ENCODE data around the gene DNAJC6. TPM values are rescaled to one million over a fixed set of nuclear protein-coding genes. Genes with fewer than 3 reads are reported as not detected.

The DNAJC6 gene
- total and polyA plus RNA-seq, 2 donors from 2014 or later, result 2.9 to 5.8 TPM

GRCh38 chr1:65424573-65424889 lies 115.2 kb downstream of the DNAJC6 start:
- intact Hi-C loops (cut with DNase I), result no loop called here
- H3K27ac ChIP-seq (ENCODE audit: low read depth in 2 of 2, low read length in 2 of 2), result peak overlapping the region in 1 of 2 donors; percentile 65
- H3K4me1 ChIP-seq (ENCODE audit: control insufficient read depth in 2 of 3, insufficient read depth in 2 of 3, low read depth in 1 of 3, low read length in 3 of 3), result peaks cover 6 to 24% (median 16%) of the 10 kb centered on the region in 3 donors

GRCh38 chr1:65425006-65425405 lies 115.7 kb downstream of the DNAJC6 start:
- H3K36me3 ChIP-seq (ENCODE audit: control insufficient read depth in 2 of 3, insufficient read depth in 3 of 3, low read length in 3 of 3), result peaks cover 9 to 16% (median 15%) of the 10 kb centered on the region in 3 donors
- peak overlapping the region in 1 of 2 donors; percentile 57 for H3K27ac ChIP-seq (ENCODE audit: low read depth in 2 of 2, low read length in 2 of 2)
- H3K9me3 ChIP-seq (ENCODE audit: control insufficient read depth in 2 of 3, insufficient read depth in 1 of 3, low read length in 3 of 3), result no peaks in the 10 kb centered on the region
- peaks cover 6 to 24% (median 16%) of the 10 kb centered on the region in 3 donors for H3K4me1 ChIP-seq (ENCODE audit: control insufficient read depth in 2 of 3, insufficient read depth in 2 of 3, low read depth in 1 of 3, low read length in 3 of 3)
- H3K4me3 ChIP-seq (ENCODE audit: low read length in 3 of 3), result no peak overlapping the region
- intact Hi-C loops (cut with DNase I), result no loop called here
- no peaks in the 10 kb centered on the region for H3K27me3 ChIP-seq (ENCODE audit: control insufficient read depth, insufficient read depth, low read length)
- H3K9ac ChIP-seq (ENCODE audit: low read length in 3 of 3), result no peak overlapping the region
- no peak for TF ChIP-seq CTCF (IDR thresholded peaks at IDR 0.05; ENCODE audit: borderline replicate concordance, extremely low read depth, insufficient read depth)
- no peak for FAIRE-seq
- DNase-seq, result no peak

More at GRCh38 chr1:65424573-65424889, 115.2 kb downstream of the DNAJC6 start:
- FAIRE-seq, result no peak
- H3K36me3 ChIP-seq (ENCODE audit: control insufficient read depth in 2 of 3, insufficient read depth in 3 of 3, low read length in 3 of 3), result peaks cover 9 to 16% (median 12%) of the 10 kb centered on the region in 3 donors
- no peak overlapping the region for H3K9ac ChIP-seq (ENCODE audit: low read length in 3 of 3)
- TF ChIP-seq CTCF (IDR thresholded peaks at IDR 0.05; ENCODE audit: borderline replicate concordance, extremely low read depth, insufficient read depth), result no peak
- no peak for DNase-seq
- no peak overlapping the region for H3K4me3 ChIP-seq (ENCODE audit: low read length in 3 of 3)
- no peaks in the 10 kb centered on the region for H3K9me3 ChIP-seq (ENCODE audit: control insufficient read depth in 2 of 3, insufficient read depth in 1 of 3, low read length in 3 of 3)
- H3K27me3 ChIP-seq (ENCODE audit: control insufficient read depth, insufficient read depth, low read length), result no peaks in the 10 kb centered on the region

- Histone ChIP-seq H3K27me3 (ENCODE audit: control insufficient read depth, insufficient read depth, low read length) (no peaks in the 10 kb centered on the region), H3K9me3 (ENCODE audit: control insufficient read depth in 2 of 3, insufficient read depth in 1 of 3, low read length in 3 of 3) (no peaks in the 10 kb centered on the region), H3K27ac (ENCODE audit: low read depth in 2 of 2, low read length in 2 of 2) (peak overlapping the region in 1 of 2 donors; percentile 57), H3K4me3 (ENCODE audit: low read length in 3 of 3) (no peak overlapping the region), H3K9ac (ENCODE audit: low read length in 3 of 3) (no peak overlapping the region), H3K36me3 (ENCODE audit: control insufficient read depth in 2 of 3, insufficient read depth in 3 of 3, low read length in 3 of 3) (peaks cover 9 to 22% (median 18%) of the 10 kb centered on the region in 3 donors), H3K4me1 (ENCODE audit: control insufficient read depth in 2 of 3, insufficient read depth in 2 of 3, low read depth in 1 of 3, low read length in 3 of 3) (peaks cover 6 to 24% (median 16%) of the 10 kb centered on the region in 3 donors)
- no peak for TF ChIP-seq CTCF (IDR thresholded peaks at IDR 0.05; ENCODE audit: borderline replicate concordance, extremely low read depth, insufficient read depth)
- intact Hi-C loops (cut with DNase I), result no loop called here
- FAIRE-seq (no peak), DNase-seq (no peak)
Observed at GRCh38 chr1:65425697-65426096, 116.4 kb downstream of the DNAJC6 start.

- Histone ChIP-seq H3K27me3 (ENCODE audit: control insufficient read depth, insufficient read depth, low read length) (no peaks in the 10 kb centered on the region), H3K27ac (ENCODE audit: low read depth in 2 of 2, low read length in 2 of 2) (no peak overlapping the region), H3K36me3 (ENCODE audit: control insufficient read depth in 2 of 3, insufficient read depth in 3 of 3, low read length in 3 of 3) (peaks cover 9 to 33% (median 27%) of the 10 kb centered on the region in 3 donors), H3K4me3 (ENCODE audit: low read length in 3 of 3) (no peak overlapping the region), H3K9ac (ENCODE audit: low read length in 3 of 3) (no peak overlapping the region), H3K4me1 (ENCODE audit: control insufficient read depth in 2 of 3, insufficient read depth in 2 of 3, low read depth in 1 of 3, low read length in 3 of 3) (peaks cover 0 to 3% (median 0%) of the 10 kb centered on the region in 3 donors), H3K9me3 (ENCODE audit: control insufficient read depth in 2 of 3, insufficient read depth in 1 of 3, low read length in 3 of 3) (no peaks in the 10 kb centered on the region)
- DNase-seq, result no peak
- FAIRE-seq, result no peak
- intact Hi-C loops (cut with DNase I), result no loop called here
- no peak for TF ChIP-seq CTCF (IDR thresholded peaks at IDR 0.05; ENCODE audit: borderline replicate concordance, extremely low read depth, insufficient read depth)
Observed at GRCh38 chr1:65429078-65429477, 119.7 kb downstream of the DNAJC6 start.
